Uterus (tissue), 4 donors: ENCODE measurements around the gene ASB13. TPM values are rescaled to one million over a fixed set of nuclear protein-coding genes. Genes with fewer than 3 reads are reported as not detected.

Experiments used
- DNase-seq, 2 donors: peaks; one replicate each; pipeline ENCODE4 v3.0.0-alpha.2; 2019 to 2020
- H3K27ac ChIP-seq, 2 donors: fragments of 200-600 bp; sonication (generic); 1 replicate in 1 of 2; 2 replicates in 1 of 2; pipeline ENCODE4 v1.5.1; 2016 to 2018
- H3K27me3 ChIP-seq, 2 donors: fragments of 200-600 bp; sonication (generic); one replicate each; pipeline ENCODE4 v1.5.1; 2018 to 2019; ENCODE audit warnings: control low read depth in 1 of 2
- H3K36me3 ChIP-seq, 2 donors: fragments of 200-600 bp; sonication (generic); one replicate each; pipeline ENCODE4 v1.5.1; 2019; ENCODE audit warnings: control low read depth in 1 of 2
- H3K4me1 ChIP-seq, 2 donors: fragments of 200-600 bp; sonication (generic); one replicate each; pipeline ENCODE4 v1.5.1; 2018 to 2019; ENCODE audit warnings: control low read depth in 1 of 2
- H3K4me3 ChIP-seq, 2 donors: fragments of 200-600 bp; sonication (generic); 1 replicate in 1 of 2; 2 replicates in 1 of 2; pipeline ENCODE4 v1.5.1; 2018 to 2019; ENCODE audit warnings: mild to moderate bottlenecking in 1 of 2
- H3K9me3 ChIP-seq, 2 donors: fragments of 200-600 bp; sonication (generic); one replicate each; pipeline ENCODE4 v1.5.1; 2019; ENCODE audit warnings: control low read depth in 1 of 2
- POLR2A ChIP-seq, 2 donors: fragments of 450-650 bp; IDR thresholded peaks; one replicate each; pipeline ENCODE4 v1.6.1; 2016; ENCODE audit warnings: antibody characterized with exemption in 2 of 2, mild to moderate bottlenecking in 1 of 2, moderate library complexity in 1 of 2
- intact Hi-C: fragments of 100-400 bp; cut with DNase I; formaldehyde crosslinking; loops from one replicate; pipeline ENCODE4 v1.15.1; 2023; ENCODE audit warnings: low total_unique reads
- total RNA-seq, 4 donors: library from RNA; depleted of rRNA in 3 of 4; stranded (reverse); fragments of >200 nt in 3 of 4; gene quantifications; one replicate each; pipeline versions ENCODE4 v1.1.0 to v1.2.4, GENCODE V29; 2014 to 2023
- TF ChIP-seq, protein P1 (sequence below), 4 experiments: fragments of 200-600 bp in 2 of 4; fragments of 450-650 bp in 2 of 4; sonication (generic) in 2 of 4; IDR thresholded peaks; one replicate each; pipeline ENCODE4 v1.5.1; 2016 to 2019; ENCODE audit warnings: antibody characterized with exemption in 4 of 4, mild to moderate bottlenecking in 2 of 4, moderate library complexity in 1 of 4
- donor health status: DM: yes; HTN: yes; CAD: no.

ASB13 gene
- total RNA-seq, 4 donors from 2014 or later, result 8.7 to 25.7 (median 17.9) TPM

DNA sequence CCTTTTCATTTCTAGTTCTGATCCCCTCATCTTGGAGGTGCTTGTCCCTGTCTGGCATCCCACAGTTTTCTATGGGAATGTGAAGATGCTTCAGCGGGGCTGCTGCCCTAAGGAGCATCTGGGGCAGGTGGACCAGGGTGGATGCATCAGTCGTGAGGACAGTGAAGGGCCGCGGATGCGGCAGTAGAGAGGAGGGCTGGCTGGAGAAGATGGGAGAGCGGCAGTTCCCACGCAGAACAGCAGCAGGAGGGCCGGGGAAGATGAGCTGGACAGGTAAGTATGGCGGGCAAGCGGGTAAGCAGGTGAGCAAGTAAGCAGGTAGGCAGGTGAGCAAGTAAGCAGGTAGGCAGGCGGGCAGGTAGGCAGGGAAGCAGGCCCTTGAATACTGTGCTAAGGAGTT, 48.9 kb downstream of the ASB13 start:
- intact Hi-C loops, result no loop called here
- peak overlapping the region in 1 of 2 donors; percentile 93 for H3K27ac ChIP-seq
- peaks cover 0 to 9% of the 10 kb centered on the region in 2 donors for H3K4me1 ChIP-seq
- H3K4me3 ChIP-seq, result no peak overlapping the region
- H3K27me3 ChIP-seq, result no peaks in the 10 kb centered on the region
- H3K9me3 ChIP-seq, result no peaks in the 10 kb centered on the region
- no peak for DNase-seq
- TF ChIP-seq, protein P1, sequence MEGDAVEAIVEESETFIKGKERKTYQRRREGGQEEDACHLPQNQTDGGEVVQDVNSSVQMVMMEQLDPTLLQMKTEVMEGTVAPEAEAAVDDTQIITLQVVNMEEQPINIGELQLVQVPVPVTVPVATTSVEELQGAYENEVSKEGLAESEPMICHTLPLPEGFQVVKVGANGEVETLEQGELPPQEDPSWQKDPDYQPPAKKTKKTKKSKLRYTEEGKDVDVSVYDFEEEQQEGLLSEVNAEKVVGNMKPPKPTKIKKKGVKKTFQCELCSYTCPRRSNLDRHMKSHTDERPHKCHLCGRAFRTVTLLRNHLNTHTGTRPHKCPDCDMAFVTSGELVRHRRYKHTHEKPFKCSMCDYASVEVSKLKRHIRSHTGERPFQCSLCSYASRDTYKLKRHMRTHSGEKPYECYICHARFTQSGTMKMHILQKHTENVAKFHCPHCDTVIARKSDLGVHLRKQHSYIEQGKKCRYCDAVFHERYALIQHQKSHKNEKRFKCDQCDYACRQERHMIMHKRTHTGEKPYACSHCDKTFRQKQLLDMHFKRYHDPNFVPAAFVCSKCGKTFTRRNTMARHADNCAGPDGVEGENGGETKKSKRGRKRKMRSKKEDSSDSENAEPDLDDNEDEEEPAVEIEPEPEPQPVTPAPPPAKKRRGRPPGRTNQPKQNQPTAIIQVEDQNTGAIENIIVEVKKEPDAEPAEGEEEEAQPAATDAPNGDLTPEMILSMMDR (IDR thresholded peaks at IDR 0.05), result no peak
- TF ChIP-seq POLR2A (IDR thresholded peaks at IDR 0.05), result no peak
- H3K36me3 ChIP-seq, result no peaks in the 10 kb centered on the region

- peaks cover 0 to 9% of the 10 kb centered on the region in 2 donors for H3K4me1 ChIP-seq
- TF ChIP-seq POLR2A (IDR thresholded peaks at IDR 0.05), result no peak
- TF ChIP-seq, protein P1 (IDR thresholded peaks at IDR 0.05), result no peak
- intact Hi-C loops, result no loop called here
- H3K4me3 ChIP-seq, result no peak overlapping the region
- H3K9me3 ChIP-seq, result no peaks in the 10 kb centered on the region
- no peak for DNase-seq
- no peaks in the 10 kb centered on the region for H3K36me3 ChIP-seq
- no peak overlapping the region for H3K27ac ChIP-seq
- no peaks in the 10 kb centered on the region for H3K27me3 ChIP-seq
Measured at GRCh38 chr10:5616836-5617235, 49.6 kb downstream of the ASB13 start.

- Histone ChIP-seq H3K27ac (no peak overlapping the region), H3K9me3 (no peaks in the 10 kb centered on the region), H3K4me1 (peaks cover 0 to 9% of the 10 kb centered on the region in 2 donors), H3K27me3 (no peaks in the 10 kb centered on the region), H3K36me3 (no peaks in the 10 kb centered on the region), H3K4me3 (no peak overlapping the region)
- intact Hi-C loops, result no loop called here
- no peak for DNase-seq
- TF ChIP-seq POLR2A (IDR thresholded peaks at IDR 0.05), result no peak
- TF ChIP-seq, protein P1 (IDR thresholded peaks at IDR 0.05), result no peak
Measured at GRCh38 chr10:5616046-5616445, 50.3 kb downstream of the ASB13 start.

GRCh38 chr10:5615316-5615715, 51.1 kb downstream of the ASB13 start:
- H3K9me3 ChIP-seq, result no peaks in the 10 kb centered on the region
- no peak for DNase-seq
- intact Hi-C loops, result no loop called here
- H3K36me3 ChIP-seq, result no peaks in the 10 kb centered on the region
- H3K4me1 ChIP-seq, result peaks cover 0 to 5% of the 10 kb centered on the region in 2 donors
- no peaks in the 10 kb centered on the region for H3K27me3 ChIP-seq
- no peak overlapping the region for H3K4me3 ChIP-seq
- TF ChIP-seq, protein P1 (IDR thresholded peaks at IDR 0.05), result no peak
- no peak for TF ChIP-seq POLR2A (IDR thresholded peaks at IDR 0.05)
- H3K27ac ChIP-seq, result peak overlapping the region; percentile 34 to 37

GRCh38 chr10:5614155-5614721, 52.2 kb downstream of the ASB13 start:
- DNase-seq, result no peak
- Histone ChIP-seq H3K27me3 (no peaks in the 10 kb centered on the region), H3K4me3 (no peak overlapping the region), H3K36me3 (no peaks in the 10 kb centered on the region), H3K4me1 (peaks cover 0 to 5% of the 10 kb centered on the region in 2 donors), H3K9me3 (no peaks in the 10 kb centered on the region), H3K27ac (no peak overlapping the region)
- intact Hi-C loops, result no loop called here
- no peak for TF ChIP-seq POLR2A (IDR thresholded peaks at IDR 0.05)
- TF ChIP-seq, protein P1 (IDR thresholded peaks at IDR 0.05), result no peak
